Ramos (cell line): ENCODE results near the gene UQCR10.

Source experiments
- in situ Hi-C: fragments of 300-500 bp; cut with MboI; formaldehyde crosslinking; loops from one replicate; pipeline ENCODE4 v1.14.3; 2022; ENCODE audit warnings: low sequenced_read_pairs; ENCODE audit not compliant: unreplicated experiment

The UQCR10 gene

GRCh38 chr22:29793396-29793795 is 26.2 kb downstream of the UQCR10 start:
- in situ Hi-C loops, result no loop called here

- in situ Hi-C loops, result no loop called here
Observed at GRCh38 chr22:29795663-29796062, 28.5 kb downstream of the UQCR10 start.

- in situ Hi-C loops, result no loop called here
Observed at GRCh38 chr22:29797351-29797750, 30.2 kb downstream of the UQCR10 start.

- in situ Hi-C loops, result no loop called here
Observed at GRCh38 chr22:29798318-29798717, 31.1 kb downstream of the UQCR10 start.

GRCh38 chr22:29798801-29799200 is 31.6 kb downstream of the UQCR10 start:
- in situ Hi-C loops, result no loop called here

GRCh38 chr22:29799217-29799680 is 32.1 kb downstream of the UQCR10 start:
- in situ Hi-C loops, result no loop called here

- in situ Hi-C loops, result no loop called here
Observed at GRCh38 chr22:29801153-29801552, 34.0 kb downstream of the UQCR10 start.

GRCh38 chr22:29801796-29802195 is 34.6 kb downstream of the UQCR10 start:
- in situ Hi-C loops, result no loop called here

GRCh38 chr22:29803190-29803589 is 36.0 kb downstream of the UQCR10 start:
- in situ Hi-C loops, result no loop called here

GRCh38 chr22:29804985-29805384 is 37.8 kb downstream of the UQCR10 start:
- in situ Hi-C loops, result no loop called here

- in situ Hi-C loops, result no loop called here
Observed at GRCh38 chr22:29806196-29806595, 39.0 kb downstream of the UQCR10 start.

- in situ Hi-C loops, result no loop called here
Observed at GRCh38 chr22:29810216-29810615, 43.0 kb downstream of the UQCR10 start.

- in situ Hi-C loops, result no loop called here
Observed at GRCh38 chr22:29811377-29811776, 44.2 kb downstream of the UQCR10 start.

GRCh38 chr22:29813126-29813525 is 46.0 kb downstream of the UQCR10 start:
- in situ Hi-C loops, result no loop called here

- in situ Hi-C loops, result no loop called here
Observed at GRCh38 chr22:29813563-29813962, 46.4 kb downstream of the UQCR10 start.

- in situ Hi-C loops, result no loop called here
Observed at GRCh38 chr22:29814003-29814402, 46.8 kb downstream of the UQCR10 start.

GRCh38 chr22:29815580-29815979 is 48.4 kb downstream of the UQCR10 start:
- in situ Hi-C loops, result no loop called here

- in situ Hi-C loops, result no loop called here
Observed at GRCh38 chr22:29816128-29816527, 49.0 kb downstream of the UQCR10 start.

- in situ Hi-C loops, result no loop called here
Observed at GRCh38 chr22:29816539-29816938, 49.4 kb downstream of the UQCR10 start.

GRCh38 chr22:29816980-29817379 is 49.8 kb downstream of the UQCR10 start:
- in situ Hi-C loops, result no loop called here

GRCh38 chr22:29817724-29818123 is 50.6 kb downstream of the UQCR10 start:
- in situ Hi-C loops, result no loop called here

- in situ Hi-C loops, result no loop called here
Observed at GRCh38 chr22:29819501-29819900, 52.3 kb downstream of the UQCR10 start.
